Kidney epithelial cell (primary cell): ENCODE measurements around the gene SAMD3. TPM values are rescaled to one million over a fixed set of nuclear protein-coding genes. Genes with fewer than 3 reads are reported as not detected.

ENCODE experiments used
- DNase-seq: peaks from one replicate; pipeline ENCODE4 v3.0.0-alpha.2; 2010; ENCODE audit warnings: low read depth
- H3K27me3 ChIP-seq: 2 replicates; pipeline ENCODE4 v1.6.0; 2011; ENCODE audit warnings: low read length; ENCODE audit not compliant: control insufficient read depth, insufficient read depth
- H3K36me3 ChIP-seq: 2 replicates; pipeline ENCODE4 v1.5.1; 2011; ENCODE audit warnings: low read length; ENCODE audit not compliant: control insufficient read depth, insufficient read depth
- H3K4me3 ChIP-seq: 2 replicates; pipeline ENCODE4 v1.5.1; 2011; ENCODE audit warnings: low read depth, mild to moderate bottlenecking, control low read depth, low read length
- CTCF ChIP-seq: IDR thresholded peaks from 2 replicates; pipeline ENCODE4 v1.5.1; 2011; ENCODE audit warnings: mild to moderate bottlenecking, moderate library complexity, low read length, control low read depth, inconsistent platforms; ENCODE audit not compliant: insufficient read depth, poor library complexity, severe bottlenecking
- total RNA-seq: library from RNA; depleted of rRNA; stranded (reverse); fragments of >200 nt; gene quantifications from 2 replicates; pipeline ENCODE4 v1.2.3, GENCODE V29; 2015

SAMD3 gene
- total RNA-seq, 1 donor from 2014 or later, result not detected

- no peak for TF ChIP-seq CTCF
- H3K4me3 ChIP-seq, result no peak overlapping the region
- H3K36me3 ChIP-seq, result peaks cover 1% of the 10 kb centered on the region
These were observed 86.0 kb downstream of the SAMD3 start for GRCh38 chr6:130136798-130137197.

GRCh38 chr6:130134582-130134981 is 88.2 kb downstream of the SAMD3 start:
- Histone ChIP-seq H3K4me3 (no peak overlapping the region), H3K36me3 (peaks cover 1% of the 10 kb centered on the region), H3K27me3 (no peaks in the 10 kb centered on the region)
- no peak for TF ChIP-seq CTCF
- no peak for DNase-seq

More at GRCh38 chr6:130136798-130137197, 86.0 kb downstream of the SAMD3 start:
- DNase-seq, result no peak
- no peaks in the 10 kb centered on the region for H3K27me3 ChIP-seq

DNA sequence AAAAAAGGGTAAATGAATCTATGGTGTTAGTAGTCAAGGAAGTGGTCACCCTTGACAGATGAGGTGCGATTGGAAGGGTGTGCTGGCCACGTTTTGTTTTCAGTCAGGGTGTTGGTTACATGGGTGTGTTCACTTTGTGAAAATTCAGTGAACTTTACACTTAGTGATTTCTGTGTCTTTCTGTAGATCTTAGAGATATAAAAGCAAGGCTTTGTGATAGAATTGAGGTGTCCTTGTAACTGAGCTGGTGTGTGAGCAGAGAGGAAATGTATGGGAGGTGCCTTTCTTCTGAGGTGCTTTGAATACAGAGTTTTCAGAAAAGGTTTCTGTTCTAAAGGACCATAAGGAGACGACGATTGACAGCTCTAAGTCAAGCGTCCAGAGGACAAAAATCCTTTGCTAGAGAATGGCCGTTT is 90.5 kb downstream of the SAMD3 start:
- H3K27me3 ChIP-seq, result no peaks in the 10 kb centered on the region
- no peak for DNase-seq
- no peak for TF ChIP-seq CTCF
- H3K4me3 ChIP-seq, result no peak overlapping the region
- peaks cover 1% of the 10 kb centered on the region for H3K36me3 ChIP-seq

- TF ChIP-seq CTCF, result no peak
- no peak overlapping the region for H3K4me3 ChIP-seq
- H3K36me3 ChIP-seq, result no peaks in the 10 kb centered on the region
- no peak for DNase-seq
- H3K27me3 ChIP-seq, result no peaks in the 10 kb centered on the region
These were observed 92.9 kb downstream of the SAMD3 start for GRCh38 chr6:130129762-130130246.

DNA sequence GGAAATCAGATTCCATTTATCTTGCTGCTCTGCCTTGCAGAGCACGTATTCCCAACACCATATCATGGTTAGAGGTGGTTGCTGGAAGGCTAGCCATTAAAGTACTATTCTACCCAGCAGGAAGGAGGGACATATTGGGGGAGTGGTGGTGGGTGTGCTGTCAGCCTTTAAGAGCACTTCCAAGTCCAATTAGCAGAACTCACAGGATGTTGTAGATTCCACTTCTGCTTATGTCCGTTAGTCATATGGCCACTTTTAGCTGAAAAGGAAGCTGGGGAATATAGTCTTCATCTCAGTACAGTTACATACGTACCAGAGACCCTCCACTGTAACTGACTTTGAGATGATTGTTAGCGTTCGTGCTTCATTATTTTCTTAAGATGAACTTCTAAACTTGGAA is 94.4 kb downstream of the SAMD3 start:
- H3K4me3 ChIP-seq, result no peak overlapping the region
- DNase-seq, result no peak
- TF ChIP-seq CTCF, result no peak
- H3K36me3 ChIP-seq, result no peaks in the 10 kb centered on the region
- no peaks in the 10 kb centered on the region for H3K27me3 ChIP-seq

GRCh38 chr6:130127195-130127594 is 95.6 kb downstream of the SAMD3 start:
- H3K27me3 ChIP-seq, result no peaks in the 10 kb centered on the region
- H3K4me3 ChIP-seq, result no peak overlapping the region
- no peak for TF ChIP-seq CTCF
- no peak for DNase-seq
- H3K36me3 ChIP-seq, result no peaks in the 10 kb centered on the region
